OCI-LY7 (cell line): ENCODE measurements around the gene GH1. TPM values are rescaled to one million over a fixed set of nuclear protein-coding genes. Genes with fewer than 3 reads are reported as not detected.

ENCODE experiments used
- BruUV-seq: library from RNA; stranded (reverse); fragments of 400-500 nt; replicated peaks from 2 replicates; lab custom pipeline; 2021; lab: Mats Ljungman, UMichigan
- CTCF ChIA-PET: fragments of 300-600 bp; sonication (Branson Sonifier 250); formaldehyde crosslinking; loops from one replicate; lab custom pipeline; 2022; ENCODE audit warnings: antibody characterized with exemption; ENCODE audit not compliant: unreplicated experiment; lab: Charles Lee
- POLR2A ChIA-PET: fragments of 300-600 bp; sonication (Branson Sonifier 250); formaldehyde crosslinking; loops from one replicate; lab custom pipeline; 2022; ENCODE audit warnings: antibody characterized with exemption; lab: Charles Lee
- DNase-seq: peaks from one replicate; pipeline ENCODE4 v3.0.0-alpha.2; 2015; ENCODE audit warnings: low spot score
- H2AFZ ChIP-seq: fragments of 200-600 bp; sonication (generic), shearing (Covaris generic); 2 replicates; pipeline ENCODE4 v1.6.1; 2014; ENCODE audit warnings: mild to moderate bottlenecking, antibody characterized with exemption, low read length, moderate library complexity
- H3K27ac ChIP-seq: fragments of 200-600 bp; sonication (generic); 2 replicates; pipeline ENCODE4 v1.5.1; 2014; ENCODE audit warnings: mixed run types, low read depth, mild to moderate bottlenecking, moderate library complexity, low read length, inconsistent platforms; ENCODE audit not compliant: poor library complexity, severe bottlenecking
- H3K36me3 ChIP-seq: fragments of 200-600 bp; sonication (generic); 2 replicates; pipeline ENCODE4 v1.6.1; 2014; ENCODE audit warnings: mild to moderate bottlenecking, antibody characterized with exemption, low read length, moderate library complexity, mixed read lengths; ENCODE audit not compliant: insufficient read depth
- H3K4me1 ChIP-seq: fragments of 200-600 bp; sonication (generic); 2 replicates; pipeline ENCODE4 v1.5.1; 2014; ENCODE audit warnings: mild to moderate bottlenecking, low read length; ENCODE audit not compliant: insufficient read depth, poor library complexity, severe bottlenecking
- H3K4me2 ChIP-seq: fragments of 200-600 bp; sonication (generic); 2 replicates; pipeline ENCODE4 v1.6.1; 2014; ENCODE audit warnings: mild to moderate bottlenecking, low read length
- H3K4me3 ChIP-seq: fragments of 200-600 bp; sonication (generic); 2 replicates; pipeline ENCODE4 v1.5.1; 2014; ENCODE audit warnings: mild to moderate bottlenecking, low read depth, low read length; ENCODE audit not compliant: poor library complexity, severe bottlenecking
- H3K79me2 ChIP-seq: fragments of 200-600 bp; sonication (generic); 2 replicates; pipeline ENCODE4 v1.6.1; 2016; ENCODE audit warnings: low read depth, mild to moderate bottlenecking, low read length, moderate library complexity, mixed read lengths; ENCODE audit not compliant: insufficient read depth
- H3K9me2 ChIP-seq: fragments of 200-600 bp; sonication (generic); 2 replicates; pipeline ENCODE4 v1.6.1; 2016; ENCODE audit warnings: mild to moderate bottlenecking, low read length, mixed read lengths; ENCODE audit not compliant: insufficient read depth
- H3K9me3 ChIP-seq: fragments of 200-600 bp; sonication (generic); 2 replicates; pipeline ENCODE4 v1.6.1; 2014; ENCODE audit warnings: mild to moderate bottlenecking, mixed run types, low read length, mixed read lengths
- H4K20me1 ChIP-seq: fragments of 200-600 bp; sonication (generic); 2 replicates; pipeline ENCODE4 v1.6.1; 2014; ENCODE audit warnings: mild to moderate bottlenecking, antibody characterized with exemption, low read length, moderate library complexity, mixed read lengths; ENCODE audit not compliant: insufficient read depth
- EZH2phosphoT487 ChIP-seq: fragments of 200-600 bp; sonication (generic); IDR thresholded peaks from 2 replicates; pipeline ENCODE4 v1.6.1; 2018; ENCODE audit warnings: low read depth, borderline replicate concordance, mild to moderate bottlenecking, mixed run types, antibody characterized with exemption, low read length, moderate library complexity, mixed read lengths
- intact Hi-C: fragments of 100-400 bp; cut with micrococcal nuclease; formaldehyde crosslinking; loops from one replicate; pipeline ENCODE4 v1.10.0; 2022; ENCODE audit not compliant: unreplicated experiment
- total RNA-seq, 2 experiments: library from RNA; depleted of rRNA in 1 of 2; stranded (reverse); fragments of >200 nt in 1 of 2; shearing (Covaris generic) in 1 of 2; gene quantifications; 2 replicates each; pipeline ENCODE4 v1.2.3, GENCODE V29; 2014 to 2022
- TF ChIP-seq, protein P1 (sequence below): fragments of 200-600 bp; sonication (generic); conservative IDR thresholded peaks from 2 replicates; pipeline ENCODE4 v1.5.1; 2014; ENCODE audit warnings: mild to moderate bottlenecking, antibody characterized with exemption, low read length, moderate library complexity, mixed read lengths

GH1 gene
- total RNA-seq, 2 experiments from 2014 or later: 4.3 TPM; not detected in 1

GRCh38 chr17:63948521-63948920, 29.9 kb upstream of the GH1 start:
- H3K79me2 ChIP-seq: no peaks in the 10 kb centered on the region
- DNase-seq: no peak
- no peaks in the 10 kb centered on the region for H3K36me3 ChIP-seq
- no peak overlapping the region for H2AFZ ChIP-seq
- no TSS peak for BruUV-seq
- H3K27ac ChIP-seq: no peak overlapping the region
- H3K9me3 ChIP-seq: no peaks in the 10 kb centered on the region
- no peaks in the 10 kb centered on the region for H3K9me2 ChIP-seq
- H3K4me1 ChIP-seq: peaks cover 57% of the 10 kb centered on the region
- intact Hi-C loops: no loop called here
- no peak overlapping the region for H3K4me2 ChIP-seq
- no peak overlapping the region for H3K4me3 ChIP-seq
- POLR2A ChIA-PET: interaction anchor here (2.7 kb wide), 1 partner anchor 29 kb away, joined by 21 read pairs; no protein-coding TSS in a partner anchor
- H4K20me1 ChIP-seq: no peaks in the 10 kb centered on the region
- CTCF ChIA-PET: interaction anchor here (3.4 kb wide), 1 partner anchor 29 kb away, joined by 55 read pairs; the partner anchor contains the start of gene GH1
- TF ChIP-seq EZH2phosphoT487: no peak
- TF ChIP-seq, protein P1, sequence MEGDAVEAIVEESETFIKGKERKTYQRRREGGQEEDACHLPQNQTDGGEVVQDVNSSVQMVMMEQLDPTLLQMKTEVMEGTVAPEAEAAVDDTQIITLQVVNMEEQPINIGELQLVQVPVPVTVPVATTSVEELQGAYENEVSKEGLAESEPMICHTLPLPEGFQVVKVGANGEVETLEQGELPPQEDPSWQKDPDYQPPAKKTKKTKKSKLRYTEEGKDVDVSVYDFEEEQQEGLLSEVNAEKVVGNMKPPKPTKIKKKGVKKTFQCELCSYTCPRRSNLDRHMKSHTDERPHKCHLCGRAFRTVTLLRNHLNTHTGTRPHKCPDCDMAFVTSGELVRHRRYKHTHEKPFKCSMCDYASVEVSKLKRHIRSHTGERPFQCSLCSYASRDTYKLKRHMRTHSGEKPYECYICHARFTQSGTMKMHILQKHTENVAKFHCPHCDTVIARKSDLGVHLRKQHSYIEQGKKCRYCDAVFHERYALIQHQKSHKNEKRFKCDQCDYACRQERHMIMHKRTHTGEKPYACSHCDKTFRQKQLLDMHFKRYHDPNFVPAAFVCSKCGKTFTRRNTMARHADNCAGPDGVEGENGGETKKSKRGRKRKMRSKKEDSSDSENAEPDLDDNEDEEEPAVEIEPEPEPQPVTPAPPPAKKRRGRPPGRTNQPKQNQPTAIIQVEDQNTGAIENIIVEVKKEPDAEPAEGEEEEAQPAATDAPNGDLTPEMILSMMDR: no peak

GRCh38 chr17:63947711-63948330, 29.2 kb upstream of the GH1 start:
- H3K4me1 ChIP-seq: peaks cover 56% of the 10 kb centered on the region
- H3K4me3 ChIP-seq: no peak overlapping the region
- no peak overlapping the region for H3K27ac ChIP-seq
- intact Hi-C loops: no loop called here
- no peaks in the 10 kb centered on the region for H4K20me1 ChIP-seq
- H2AFZ ChIP-seq: no peak overlapping the region
- H3K9me3 ChIP-seq: no peaks in the 10 kb centered on the region
- TF ChIP-seq, protein P1: no peak
- TF ChIP-seq EZH2phosphoT487: no peak
- DNase-seq: no peak
- H3K36me3 ChIP-seq: no peaks in the 10 kb centered on the region
- no peak overlapping the region for H3K4me2 ChIP-seq
- no TSS peak for BruUV-seq
- no peaks in the 10 kb centered on the region for H3K9me2 ChIP-seq
- no peaks in the 10 kb centered on the region for H3K79me2 ChIP-seq
- POLR2A ChIA-PET: interaction anchor here (2.0 to 2.4 kb wide), 3 partner anchors 23 to 28 kb away, joined by 13 to 52 read pairs (median 13); partner anchors contain the start of gene GH1
- CTCF ChIA-PET: interaction anchor here (2.0 to 3.1 kb wide), 3 partner anchors 14 to 29 kb away, joined by 7 to 94 read pairs (median 21); partner anchors contain the start of genes CD79B and GH1
